Sigmoid colon (tissue), 3 donors: ENCODE results near the gene PNPLA2.

Experiments
- CTCF ChIP-seq, 4 experiments: fragments of 450-650 bp in 3 of 4; fragments of 200-600 bp in 1 of 4; IDR thresholded peaks; one replicate each; pipeline ENCODE4 v1.5.1; 2016 to 2019; ENCODE audit warnings: antibody characterized with exemption in 4 of 4, mild to moderate bottlenecking in 3 of 4, moderate library complexity in 2 of 4
- POLR2A ChIP-seq, 2 donors: fragments of 450-650 bp; IDR thresholded peaks; one replicate each; pipeline ENCODE4 v1.6.1; 2016; ENCODE audit warnings: antibody characterized with exemption in 2 of 2, mild to moderate bottlenecking in 2 of 2, moderate library complexity in 2 of 2

- TF ChIP-seq CTCF (IDR thresholded peaks at IDR 0.05) (peak in 1 of 4 experiments; percentile 9), POLR2A (IDR thresholded peaks at IDR 0.05) (no peak)
These were observed 13.9 kb downstream of the PNPLA2 start, which contains the start of gene CD151 for GRCh38 chr11:832529-833113.
